DMS53 treated with DMSO at 0.1 percent for 48 hours (cell line): ENCODE data around the gene AP2S1.
"Not testable (repeated sequence)": the region's sequence is repeated elsewhere in the genome, so short reads cannot be mapped to it uniquely, and the experiment has no call there.

Source experiments
- DNase-seq: peaks from one replicate; lab custom pipeline; 2025; ENCODE audit not compliant: unreplicated experiment; lab: John Stamatoyannopoulos, UW

Gene AP2S1

DNA sequence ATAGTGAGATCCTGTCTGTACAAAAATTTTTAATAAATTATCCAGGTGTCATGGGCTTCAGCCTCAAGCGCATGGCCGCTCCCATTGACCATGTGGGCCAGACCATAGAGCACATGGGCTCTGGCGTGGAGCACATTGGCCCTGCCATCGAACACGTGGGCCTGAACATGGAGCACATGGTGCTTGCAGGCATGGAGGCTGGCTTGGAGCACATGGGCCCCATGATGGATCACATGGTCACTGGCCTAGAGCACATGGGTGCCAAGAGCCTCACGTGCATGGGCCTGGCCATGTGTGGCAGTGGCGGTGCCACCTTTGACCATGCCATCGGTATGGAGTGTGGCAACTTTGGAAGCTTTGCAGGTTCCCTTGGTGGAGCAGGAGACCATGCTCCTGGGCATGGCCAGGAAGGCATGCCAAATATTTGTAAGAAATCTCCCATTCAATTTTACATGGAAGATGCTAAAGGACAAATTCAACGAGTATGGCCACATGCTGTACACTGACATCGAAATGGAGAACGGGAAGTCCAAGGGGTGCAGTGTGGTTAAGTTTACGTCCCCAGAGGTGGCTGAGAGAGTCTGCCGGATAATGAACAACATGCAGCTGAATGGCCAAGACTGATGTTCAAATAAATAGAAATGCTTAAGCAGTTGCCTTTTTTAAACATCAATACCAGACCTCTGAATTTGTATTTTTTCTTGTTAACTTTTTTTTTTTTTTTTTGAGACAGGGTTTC, 40.9 kb downstream of the AP2S1 start:
- DNase-seq: no peak

DNA sequence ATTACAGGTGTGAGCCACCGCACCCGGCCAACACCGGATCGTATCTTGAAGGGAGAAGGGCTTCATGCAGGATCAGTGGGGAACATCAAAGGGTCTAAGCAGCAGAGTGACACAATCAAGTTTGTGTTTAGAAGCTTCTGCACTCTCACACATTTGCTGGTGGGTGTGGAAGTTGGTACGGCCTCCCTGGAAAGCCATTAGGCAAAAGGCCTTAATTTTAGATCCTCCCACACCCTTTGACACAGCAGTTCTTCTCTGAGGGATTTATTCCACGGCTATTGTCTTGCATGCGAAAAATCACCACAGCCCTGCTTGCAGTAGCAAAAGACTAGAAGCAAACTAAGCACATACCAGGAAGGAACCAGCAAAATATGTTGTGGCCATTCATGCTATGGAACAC, 44.0 kb downstream of the AP2S1 start:
- no peak for DNase-seq

DNA sequence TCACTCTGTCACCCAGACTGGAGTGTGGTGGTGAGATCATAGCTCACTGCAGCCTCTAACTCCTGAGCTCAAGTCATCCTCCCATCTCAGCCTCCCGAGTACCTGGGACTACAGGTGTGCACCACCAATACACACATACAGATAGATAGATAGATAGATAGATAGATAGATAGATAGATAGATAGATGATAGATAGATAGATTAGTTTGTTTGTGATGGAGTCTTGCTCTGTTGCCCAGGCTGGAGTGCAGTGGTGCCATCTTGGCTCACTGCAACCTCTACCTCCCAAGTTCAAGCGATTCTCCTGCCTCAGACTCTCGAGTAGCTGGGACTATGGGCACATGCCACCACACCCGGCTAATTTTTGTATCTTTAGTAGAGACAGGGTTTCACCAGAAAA, 46.2 kb downstream of the AP2S1 start:
- not testable (repeated sequence) for DNase-seq

- no peak for DNase-seq
These were observed 47.1 kb downstream of the AP2S1 start for GRCh38 chr19:46803555-46803954.

- DNase-seq: no peak
These were observed 48.5 kb downstream of the AP2S1 start for GRCh38 chr19:46802152-46802551.

DNA sequence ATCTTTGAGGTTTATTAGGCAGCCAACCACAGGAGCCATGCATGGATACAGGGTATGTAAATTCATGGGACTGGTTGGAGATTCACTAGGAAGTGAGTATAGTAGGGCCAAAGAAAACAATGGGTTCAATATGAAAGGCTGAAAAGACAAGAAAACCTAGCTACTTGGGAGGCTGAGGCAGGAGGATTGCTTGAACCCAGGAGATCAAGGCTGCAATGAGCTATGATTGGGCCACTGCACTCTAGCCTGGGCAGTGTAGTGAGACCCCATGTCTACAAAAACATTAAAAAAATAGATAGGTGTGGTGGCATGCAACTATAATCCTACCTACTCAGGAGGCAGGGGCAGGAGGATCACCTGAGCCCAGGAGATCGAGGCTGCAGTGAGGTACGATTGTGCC, 51.9 kb downstream of the AP2S1 start:
- no peak for DNase-seq

DNA sequence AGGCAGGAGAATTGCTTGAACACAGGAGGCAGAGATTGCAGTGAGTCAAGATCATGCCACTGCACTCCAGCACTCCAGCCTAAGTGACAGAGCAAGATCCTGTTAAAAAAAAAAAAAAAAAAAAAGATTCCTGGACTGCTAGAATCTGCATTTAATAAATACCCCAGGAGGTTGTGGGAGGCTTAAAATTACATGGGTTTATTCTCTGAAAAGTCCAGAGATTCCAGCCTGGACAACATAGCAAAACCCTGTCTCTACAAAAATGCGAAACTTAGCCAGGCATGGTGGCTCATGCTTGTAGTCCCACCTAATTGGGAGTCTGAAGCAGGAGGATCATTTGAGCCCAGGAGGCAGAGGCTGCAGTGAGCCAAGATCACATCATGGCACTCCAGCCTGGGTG, 52.8 kb downstream of the AP2S1 start:
- DNase-seq: no peak

- DNase-seq: no peak
These were observed 58.7 kb downstream of the AP2S1 start for GRCh38 chr19:46791944-46792343.

DNA sequence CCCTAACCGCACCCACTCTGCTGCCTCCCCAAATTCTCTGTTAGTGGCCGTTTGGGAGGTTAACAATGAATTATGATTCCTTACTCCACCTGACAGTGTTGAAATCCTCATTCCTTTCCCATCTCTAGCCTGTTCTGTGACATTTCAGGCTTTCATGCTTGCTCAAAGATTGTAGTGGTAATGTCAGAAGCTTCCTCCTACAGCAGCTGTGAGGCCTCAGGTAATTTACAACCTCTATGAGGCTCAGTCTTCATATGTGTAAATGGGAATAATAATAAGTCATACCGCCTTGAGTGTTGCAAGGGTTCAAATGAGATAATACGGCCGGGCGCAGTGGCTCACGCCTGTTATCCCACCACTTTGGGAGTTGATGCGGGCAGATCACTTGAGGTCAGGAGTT, 61.3 kb downstream of the AP2S1 start:
- no peak for DNase-seq

GRCh38 chr19:46788968-46789338, 61.7 kb downstream of the AP2S1 start:
- DNase-seq: no peak

- DNase-seq: peak; percentile 87
These were observed 62.2 kb downstream of the AP2S1 start, which contains the start of gene SLC1A5 for GRCh38 chr19:46788262-46788967. Gene SLC1A5 (minus strand): TSS chr19:46788594. CDS start chr19:46787965, 629 bp downstream.
